HG02798 (cell line): ENCODE results near the gene ZBTB8OS.
A peak's percentile ranks its signal among the peaks of the same experiment; 100 is the strongest.

Source experiments
- ATAC-seq: cut with Tn5 transposase; IDR thresholded peaks from one replicate; pipeline ENCODE4 v1.9.1; 2021; ENCODE audit warnings: mild to moderate bottlenecking; ENCODE audit not compliant: unreplicated experiment, poor library complexity

Gene ZBTB8OS

DNA sequence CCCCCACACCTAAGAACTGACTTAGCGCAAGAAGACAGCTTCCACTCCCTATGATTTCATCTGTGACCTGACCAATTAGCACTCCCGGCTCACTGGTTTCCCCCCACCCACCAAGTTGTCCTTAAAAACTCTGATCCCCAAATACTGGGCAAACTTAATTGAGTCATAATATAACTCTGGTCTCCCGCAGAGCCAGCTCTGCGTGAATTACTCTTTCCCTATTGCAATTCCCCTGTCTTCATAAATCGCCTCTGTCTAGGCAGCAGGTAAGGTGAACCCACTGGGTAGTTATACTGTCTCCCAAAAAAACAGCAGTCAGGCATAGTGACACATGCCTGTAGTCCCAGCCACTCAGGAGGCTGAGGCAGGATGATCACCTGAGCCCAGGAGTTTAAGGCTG, 36.9 kb downstream of the ZBTB8OS start:
- ATAC-seq = no peak

DNA sequence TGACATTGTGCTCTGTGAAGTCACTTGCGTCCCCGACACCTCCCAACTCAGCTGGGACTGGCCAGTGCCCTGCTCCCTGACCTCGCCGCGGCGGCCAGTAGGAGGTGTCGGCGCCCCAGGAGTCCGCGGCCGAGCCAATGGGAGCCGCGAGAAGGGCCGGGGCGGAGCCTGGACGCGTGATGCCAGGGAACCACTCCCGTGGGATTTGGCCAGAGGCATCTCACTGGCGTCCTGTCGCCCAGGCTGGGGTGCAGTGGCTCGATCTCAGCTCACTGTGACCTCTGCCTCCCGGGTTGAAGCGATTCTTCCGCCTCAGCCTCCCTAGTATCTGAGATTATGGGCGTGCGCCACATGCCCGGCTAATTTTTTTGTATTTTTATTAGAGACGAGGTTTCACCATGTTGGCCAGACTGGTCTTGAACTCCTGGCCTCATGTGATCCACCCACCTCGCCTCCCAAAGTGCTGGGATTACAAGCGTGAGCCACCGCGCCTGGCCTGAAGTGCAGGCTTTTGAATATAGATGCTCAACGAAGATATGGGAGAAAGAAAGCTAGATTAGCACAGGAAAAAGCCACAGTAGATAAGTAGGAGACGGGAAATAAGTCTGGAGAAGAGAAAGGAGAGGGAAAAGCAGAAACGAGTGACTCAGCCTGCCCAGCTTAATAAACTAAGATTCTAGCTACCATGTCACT, 38.0 kb downstream of the ZBTB8OS start:
- ATAC-seq = peak; percentile 94

DNA sequence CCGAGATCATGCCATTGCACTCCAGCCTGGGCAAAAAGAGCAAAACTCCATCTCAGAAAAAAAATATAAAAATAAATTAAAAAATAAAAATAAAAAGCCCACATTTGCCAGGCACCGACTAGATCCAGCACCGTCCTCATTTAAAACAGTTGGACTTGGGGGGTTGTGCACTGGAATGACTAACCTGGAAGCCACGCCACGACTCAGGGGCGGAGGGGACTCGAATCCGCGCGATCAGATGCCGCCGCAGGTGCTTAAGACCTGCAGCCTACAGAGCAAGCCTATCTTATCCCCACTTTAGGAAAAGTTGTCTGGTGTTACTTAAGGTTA, 38.5 kb downstream of the ZBTB8OS start:
- ATAC-seq = no peak

DNA sequence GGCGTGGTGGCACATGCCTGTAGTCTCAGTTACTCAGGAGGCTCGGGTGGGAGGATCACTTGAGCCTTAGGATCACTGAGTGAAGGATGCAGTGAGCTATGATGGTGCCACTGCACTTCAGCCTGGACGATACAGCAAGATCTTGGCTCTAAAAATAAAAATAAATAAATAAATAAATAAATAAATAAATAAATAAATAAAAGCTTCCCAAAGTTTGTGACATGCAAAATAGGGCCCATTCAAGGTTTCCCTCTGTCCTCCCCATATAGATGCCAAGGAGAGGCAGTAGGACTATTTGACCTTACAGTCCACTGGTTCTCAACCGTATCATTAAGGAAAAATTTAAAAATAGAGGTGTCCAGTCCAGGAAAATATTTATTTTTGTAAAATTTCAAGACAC, 41.2 kb downstream of the ZBTB8OS start:
- ATAC-seq = no peak

DNA sequence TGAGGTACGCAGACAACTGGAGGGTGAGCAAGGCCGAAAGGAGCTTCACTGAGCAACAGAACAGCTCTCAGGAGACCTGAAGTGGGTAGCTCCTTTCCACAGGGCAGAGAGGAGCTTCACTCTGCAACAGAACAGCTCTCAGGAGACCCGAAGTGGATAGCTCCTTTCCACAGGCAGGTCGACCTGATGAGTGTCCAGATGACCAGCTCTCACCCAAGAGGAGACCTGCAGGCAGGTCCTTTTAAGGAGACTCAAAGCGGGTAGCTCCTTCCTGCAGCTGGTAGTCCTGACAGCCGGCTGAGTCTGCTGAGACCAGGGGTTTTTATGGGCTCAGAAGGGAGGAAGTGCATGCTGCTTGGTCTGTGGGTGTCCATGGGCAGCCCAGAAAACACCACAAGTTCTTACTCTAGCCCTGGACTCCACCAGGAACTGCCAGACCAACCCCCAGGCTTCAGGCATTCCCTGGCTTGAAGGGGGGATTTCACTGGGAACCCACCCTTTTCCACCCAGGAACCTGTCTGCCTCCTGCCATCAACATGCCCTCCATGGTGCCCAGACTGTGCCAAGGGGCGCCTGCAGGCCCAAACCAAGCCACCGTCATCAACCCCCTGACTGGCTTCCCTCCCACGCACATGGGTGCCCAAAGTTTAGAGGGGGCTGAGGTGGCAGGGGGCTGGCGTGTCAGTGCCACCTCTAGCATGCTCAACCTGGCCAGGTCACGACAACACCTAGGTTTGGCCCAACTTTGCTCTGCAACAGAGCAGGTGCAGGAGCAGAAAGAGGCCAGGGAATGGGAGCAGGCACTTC, 43.6 kb downstream of the ZBTB8OS start:
- no peak for ATAC-seq

DNA sequence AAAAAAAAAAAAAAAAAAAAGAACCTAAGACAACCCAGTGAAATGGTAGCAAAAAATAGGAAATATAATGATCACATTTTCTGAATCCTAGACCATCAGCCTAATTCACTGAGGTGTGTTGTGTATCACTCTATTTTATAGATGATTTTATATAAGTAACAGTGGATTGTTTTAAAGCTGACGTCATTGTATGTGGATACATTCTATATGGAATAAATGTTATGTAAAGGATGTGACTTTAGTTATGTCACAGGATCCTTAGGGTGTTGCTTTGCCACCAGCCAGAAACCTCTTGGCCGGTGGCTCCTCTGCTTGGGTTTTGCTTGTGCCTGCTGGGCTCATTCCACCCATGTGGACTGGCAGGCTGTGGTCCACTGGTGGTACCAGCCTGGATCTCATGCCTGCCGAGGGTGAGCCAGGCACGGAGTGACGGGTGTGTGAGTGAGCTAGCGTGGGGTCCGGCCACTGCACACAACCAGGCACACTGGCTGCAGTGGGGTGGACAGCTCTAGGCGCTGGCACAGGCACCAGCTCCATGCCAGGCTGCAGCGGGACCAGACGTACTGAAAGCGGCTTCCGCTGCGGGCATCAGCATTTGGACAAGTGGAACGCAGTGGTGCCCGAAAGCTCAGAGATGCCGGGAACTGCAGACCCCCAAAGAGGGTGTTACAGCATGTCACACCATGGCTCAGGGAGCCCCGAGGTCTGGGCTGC, 44.5 kb downstream of the ZBTB8OS start:
- ATAC-seq = no peak

DNA sequence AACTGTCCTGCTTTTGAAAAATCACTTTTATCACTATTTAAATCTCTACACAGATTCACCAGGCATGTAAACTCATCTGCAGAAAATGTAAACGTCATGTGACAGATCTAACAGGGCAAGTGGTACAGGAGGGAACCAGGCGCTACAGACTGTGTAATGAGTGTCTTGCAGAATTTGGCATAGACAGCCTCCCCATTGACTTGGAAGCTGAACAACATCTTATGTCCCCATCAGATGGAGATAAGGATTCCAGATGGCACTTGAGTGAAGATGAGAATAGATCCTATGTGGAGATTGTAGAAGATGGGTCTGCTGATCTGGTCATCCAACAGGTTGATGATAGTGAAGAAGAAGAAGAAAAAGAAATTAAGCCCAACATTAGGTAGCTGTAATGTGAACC, 50.3 kb downstream of the ZBTB8OS start:
- no peak for ATAC-seq

DNA sequence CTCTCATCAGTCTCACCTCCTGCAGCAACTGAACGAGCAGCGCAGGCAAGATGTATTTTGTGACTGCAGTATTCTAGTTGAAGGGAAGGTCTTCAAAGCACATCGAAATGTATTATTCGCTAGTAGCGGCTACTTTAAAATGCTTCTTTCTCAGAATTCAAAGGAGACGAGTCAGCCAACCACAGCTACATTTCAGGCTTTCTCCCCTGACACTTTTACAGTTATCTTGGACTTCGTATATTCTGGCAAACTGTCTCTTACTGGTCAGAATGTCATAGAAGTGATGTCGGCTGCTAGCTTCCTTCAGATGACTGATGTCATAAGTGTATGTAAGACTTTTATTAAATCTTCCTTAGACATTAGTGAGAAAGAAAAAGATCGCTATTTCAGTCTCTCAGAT, 57.4 kb downstream of the ZBTB8OS start:
- no peak for ATAC-seq

DNA sequence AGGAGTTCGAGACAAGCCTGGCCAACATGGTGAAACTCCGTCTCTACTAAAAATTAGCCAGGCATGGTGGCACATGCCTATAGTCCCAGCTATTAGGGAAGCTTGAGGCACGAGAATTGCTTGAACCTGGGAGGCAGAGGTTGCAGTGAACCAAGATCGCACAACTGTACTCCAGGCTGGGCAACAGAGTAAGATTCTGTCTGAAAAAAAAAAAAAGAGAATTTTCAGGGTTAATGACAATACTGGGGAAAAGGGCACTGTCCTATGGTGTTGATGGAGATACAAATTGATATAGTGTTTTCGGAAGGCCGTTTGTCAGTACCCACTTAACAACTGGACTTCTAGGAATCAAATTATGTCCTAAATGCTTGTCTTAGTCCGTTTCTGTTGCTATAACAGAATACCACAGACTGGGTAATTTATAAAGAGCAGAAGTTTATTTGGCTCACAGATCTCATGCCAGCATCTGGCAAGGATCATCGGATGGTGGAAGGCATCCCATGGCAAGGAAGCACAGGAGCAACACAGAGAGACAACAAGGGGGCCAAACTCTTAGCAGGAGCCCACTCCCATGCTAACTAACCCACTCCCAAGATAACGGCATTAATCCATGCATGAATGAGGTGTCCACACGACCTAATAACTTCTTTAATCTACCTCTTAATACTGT, 69.9 kb downstream of the ZBTB8OS start:
- no peak for ATAC-seq
